Ramos (cell line): ENCODE results near the gene ALOX5AP.

ENCODE experiments used
- in situ Hi-C: fragments of 300-500 bp; cut with MboI; formaldehyde crosslinking; loops from one replicate; pipeline ENCODE4 v1.14.3; 2022; ENCODE audit warnings: low sequenced_read_pairs; ENCODE audit not compliant: unreplicated experiment

ALOX5AP gene

DNA sequence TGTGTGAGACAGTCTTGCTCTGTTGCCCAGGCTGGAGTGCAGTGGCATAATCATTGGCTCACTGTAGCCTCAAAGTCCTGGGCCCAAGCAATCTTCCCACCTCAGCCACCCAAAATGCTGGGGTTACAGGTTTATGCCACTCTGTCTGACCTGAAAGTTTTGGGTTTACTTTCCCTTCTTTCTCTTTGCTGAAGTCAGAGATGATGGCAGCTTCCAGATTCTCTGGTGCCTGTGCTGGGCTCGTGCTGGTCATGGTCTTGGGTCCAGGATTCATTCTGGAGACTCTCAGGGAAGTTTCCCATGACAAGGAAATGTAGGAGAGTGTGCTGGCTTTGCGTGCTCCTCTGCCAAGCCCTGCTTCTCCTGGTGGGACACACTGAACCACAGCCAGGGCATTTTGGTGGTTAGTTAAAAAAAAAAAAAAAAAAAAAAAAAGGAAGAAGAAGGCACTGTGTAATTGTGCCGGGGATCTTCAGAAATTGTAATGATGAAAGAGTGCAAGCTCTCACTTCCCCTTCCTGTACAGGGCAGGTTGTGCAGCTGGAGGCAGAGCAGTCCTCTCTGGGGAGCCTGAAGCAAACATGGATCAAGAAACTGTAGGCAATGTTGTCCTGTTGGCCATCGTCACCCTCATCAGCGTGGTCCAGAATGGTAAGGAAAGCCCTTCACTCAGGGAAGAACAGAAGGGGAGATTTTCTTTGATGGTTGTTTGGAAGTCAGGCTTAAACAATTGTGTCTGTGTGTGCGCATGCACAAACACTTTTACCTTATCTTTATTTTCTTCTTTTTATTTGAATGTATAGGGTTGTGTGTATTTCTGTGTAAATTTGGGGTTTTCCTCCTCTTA is at the start of gene ALOX5AP:
ALOX5AP (plus strand) TSS at position 519 of the 847 bp plus-strand sequence; CDS start at position 582, 63 bp downstream.
- in situ Hi-C loops, result no loop called here

DNA sequence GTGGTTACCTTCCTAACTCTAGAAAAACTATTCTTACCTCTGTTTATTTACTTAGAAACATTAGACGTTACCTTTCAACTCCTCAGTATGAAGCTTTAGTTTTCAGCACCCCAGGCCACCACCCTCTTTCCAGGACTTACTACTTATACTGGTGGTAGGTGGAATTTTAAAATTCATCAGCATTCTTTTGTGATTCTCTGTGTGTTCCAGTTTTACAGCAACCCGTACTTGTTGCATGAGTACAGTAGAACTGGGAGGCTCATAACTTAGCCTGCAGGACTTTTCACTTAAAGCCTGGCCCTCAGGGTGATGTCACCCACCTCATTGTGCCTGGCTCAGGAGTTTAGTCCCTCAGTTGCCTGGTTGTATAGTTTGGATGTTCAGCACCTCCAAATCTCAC is 49.4 kb upstream of the ALOX5AP start:
- in situ Hi-C loops, result no loop called here

DNA sequence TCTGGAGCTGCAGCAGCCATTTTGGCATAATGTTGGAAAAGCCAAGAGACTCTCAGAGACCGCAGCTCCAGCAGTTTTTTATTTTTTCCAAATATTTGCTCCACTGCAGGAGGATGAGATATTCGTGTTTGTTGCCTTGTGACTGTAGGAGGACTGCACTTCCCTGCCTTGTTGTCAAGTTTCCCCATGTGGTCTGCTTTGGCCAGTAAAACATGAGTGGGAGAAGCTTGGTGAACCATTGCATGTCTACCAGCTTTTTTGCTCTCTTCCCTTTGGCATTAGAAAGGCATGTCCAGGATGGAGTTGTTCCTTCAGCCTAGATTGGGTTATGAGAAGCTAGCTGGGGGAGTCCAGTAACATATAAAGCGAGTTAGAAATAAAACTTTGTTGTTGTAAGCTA is 47.7 kb upstream of the ALOX5AP start:
- in situ Hi-C loops, result no loop called here

DNA sequence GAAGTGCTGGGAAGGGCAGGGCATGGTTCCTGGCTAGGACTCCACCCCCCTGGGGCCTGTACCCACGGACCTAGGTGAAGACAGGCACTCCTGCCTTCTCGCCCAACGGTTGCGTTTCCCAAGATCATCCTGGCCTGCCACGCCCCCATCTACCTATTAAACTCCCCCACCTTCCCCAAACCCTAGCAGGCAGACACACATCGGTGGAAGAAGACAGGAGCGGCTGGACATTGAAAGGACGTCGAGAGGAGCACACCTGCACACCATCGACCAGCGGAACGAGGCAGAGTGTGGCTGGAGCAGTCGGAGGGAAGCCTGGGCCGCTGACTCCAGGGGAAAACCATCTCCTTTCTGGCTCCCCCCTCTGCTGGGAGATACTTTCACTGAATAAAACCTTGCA is 45.6 kb upstream of the ALOX5AP start:
- in situ Hi-C loops, result no loop called here

- in situ Hi-C loops, result no loop called here
Measured at GRCh38 chr13:30690282-30691188, 44.8 kb upstream of the ALOX5AP start.

DNA sequence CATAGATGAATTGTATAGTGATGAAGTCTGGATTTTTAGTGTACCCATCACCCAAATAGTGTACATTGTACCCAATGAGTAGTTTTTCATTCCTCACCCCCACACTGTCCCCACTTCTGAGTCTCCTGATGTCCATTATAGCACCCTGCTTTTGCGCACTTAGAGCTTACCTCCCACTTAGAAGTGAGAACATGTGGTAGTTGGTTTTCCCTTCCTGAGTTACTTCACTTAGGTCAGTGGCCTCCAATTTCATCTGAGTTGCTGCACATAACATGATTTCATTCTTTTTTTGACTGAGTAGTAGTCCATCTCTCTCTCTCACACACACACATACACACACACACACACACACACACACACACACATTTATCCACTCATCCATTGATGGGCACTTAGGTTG is 43.2 kb upstream of the ALOX5AP start:
- in situ Hi-C loops, result no loop called here

DNA sequence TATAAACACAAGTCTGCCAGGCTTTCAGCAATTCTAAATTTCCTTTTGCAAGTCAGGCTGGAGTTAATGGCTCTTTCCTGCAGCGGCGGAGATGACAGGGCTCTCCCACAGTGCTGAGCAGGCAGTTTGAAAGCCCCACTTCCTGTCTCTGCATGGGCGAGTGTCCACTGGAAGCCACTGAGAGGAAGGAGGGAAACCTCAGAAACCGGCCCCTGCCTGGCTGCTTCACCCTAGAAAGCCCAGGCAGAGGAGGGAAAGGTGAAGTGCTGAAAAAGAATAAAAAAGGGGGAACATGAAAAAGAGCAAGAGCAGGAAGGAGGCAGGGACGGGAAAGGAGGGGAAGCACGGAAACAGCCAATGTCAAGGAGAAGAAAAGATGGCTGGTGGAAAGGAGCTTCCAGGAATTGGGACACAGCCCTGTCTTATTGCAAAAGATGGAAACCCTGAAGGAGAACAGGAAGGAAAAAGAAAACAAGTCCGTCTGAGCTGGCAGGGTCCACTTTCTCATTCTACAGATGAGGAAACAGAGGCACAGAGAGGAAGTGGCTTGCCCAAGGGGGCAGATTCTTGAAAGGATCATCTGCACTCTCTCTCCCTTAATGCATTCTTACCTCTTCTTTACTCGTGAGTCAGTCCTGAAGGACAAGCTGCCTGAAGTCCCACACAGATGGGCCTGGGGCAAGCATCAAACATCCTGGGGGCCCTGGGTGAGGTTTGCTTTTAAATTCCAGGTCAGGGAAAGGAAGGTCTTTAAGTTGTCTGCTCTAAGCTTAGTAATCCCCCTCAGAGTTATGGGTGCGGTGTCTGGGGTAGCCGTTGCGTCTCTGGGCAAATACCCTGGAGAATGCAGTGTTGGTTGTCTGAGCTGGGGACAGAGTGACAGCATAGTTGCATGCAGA is 38.8 kb upstream of the ALOX5AP start:
- in situ Hi-C loops, result no loop called here

DNA sequence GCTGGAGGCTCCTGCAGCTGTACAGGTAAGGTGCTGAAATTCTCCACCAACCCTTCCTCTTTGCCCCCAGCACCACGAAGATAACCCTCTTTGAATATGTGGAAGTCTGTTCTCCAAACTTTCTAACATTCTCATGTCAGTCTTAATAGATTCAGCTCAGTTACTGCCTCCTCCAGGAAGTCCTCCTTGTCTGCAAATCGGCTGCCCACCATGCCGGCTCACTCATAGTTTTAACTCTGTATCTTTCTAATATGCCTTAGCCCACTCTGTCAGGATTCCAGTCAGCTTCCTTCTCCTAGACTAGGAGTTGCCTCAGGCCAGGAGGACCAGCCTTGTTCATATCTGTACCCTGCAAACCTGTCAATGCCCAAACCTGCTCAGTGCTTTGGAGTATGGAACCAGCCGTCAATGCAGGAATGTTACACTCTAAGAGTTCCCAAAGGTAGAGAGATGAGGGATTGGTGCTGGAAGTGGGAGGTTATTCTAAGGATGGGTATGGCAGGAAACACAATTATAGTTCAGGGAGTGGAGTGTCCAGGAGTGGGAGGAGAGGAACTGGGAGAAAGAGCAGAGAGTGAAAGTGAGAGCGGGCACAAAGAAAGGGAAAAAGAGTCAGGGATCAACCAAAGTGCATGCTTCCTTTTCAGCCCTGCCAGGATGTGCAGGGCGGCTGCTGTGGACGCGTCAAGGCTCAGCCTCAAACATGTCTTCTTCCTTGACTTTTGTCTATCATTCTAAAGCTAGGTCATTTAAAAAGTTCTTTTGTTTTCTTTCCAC is 38.0 kb upstream of the ALOX5AP start:
- in situ Hi-C loops, result no loop called here

DNA sequence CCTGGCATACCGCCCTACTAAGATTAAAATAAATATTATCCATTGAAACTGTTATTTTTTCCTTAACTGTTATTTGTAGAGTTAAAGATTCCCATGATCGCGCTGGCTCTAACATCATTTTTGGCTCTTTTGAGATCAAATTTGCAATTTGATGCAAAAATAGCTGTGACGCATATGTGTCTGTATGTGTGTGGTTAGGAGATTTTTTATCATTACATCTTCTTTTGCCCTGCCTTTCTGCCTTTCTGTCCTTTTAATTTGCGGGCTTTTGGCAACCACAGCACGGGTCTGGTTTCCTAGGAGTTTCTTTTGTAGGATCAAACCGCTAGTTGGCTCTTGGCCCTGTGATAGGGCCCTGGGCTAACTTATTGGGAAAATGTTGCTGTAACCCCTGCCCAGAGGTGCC is 37.3 kb upstream of the ALOX5AP start:
- in situ Hi-C loops, result no loop called here

GRCh38 chr13:30698488-30699005 is 36.8 kb upstream of the ALOX5AP start:
- in situ Hi-C loops, result no loop called here

DNA sequence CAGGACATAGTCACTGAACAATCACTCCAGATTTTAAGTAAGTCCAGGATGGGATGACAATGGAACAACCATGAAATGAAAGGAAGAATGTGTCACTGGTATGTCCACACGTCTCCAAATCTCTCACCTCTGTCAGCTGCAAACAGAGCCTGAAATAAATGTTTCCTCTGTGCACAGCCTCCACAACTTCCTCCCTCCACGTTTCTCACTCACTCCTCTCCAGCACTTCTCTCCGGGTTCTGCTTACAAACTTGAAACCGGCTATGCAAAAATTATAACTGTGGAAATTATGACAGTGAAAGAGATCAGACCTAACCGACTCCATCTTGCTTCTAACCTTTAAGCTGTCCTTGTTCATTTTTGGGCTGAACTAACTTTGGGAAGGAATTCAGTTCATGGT is 35.0 kb upstream of the ALOX5AP start:
- in situ Hi-C loops, result no loop called here

- in situ Hi-C loops, result no loop called here
Measured at GRCh38 chr13:30702006-30702405, 33.3 kb upstream of the ALOX5AP start.

- in situ Hi-C loops, result no loop called here
Measured at GRCh38 chr13:30704596-30704995, 30.7 kb upstream of the ALOX5AP start.

DNA sequence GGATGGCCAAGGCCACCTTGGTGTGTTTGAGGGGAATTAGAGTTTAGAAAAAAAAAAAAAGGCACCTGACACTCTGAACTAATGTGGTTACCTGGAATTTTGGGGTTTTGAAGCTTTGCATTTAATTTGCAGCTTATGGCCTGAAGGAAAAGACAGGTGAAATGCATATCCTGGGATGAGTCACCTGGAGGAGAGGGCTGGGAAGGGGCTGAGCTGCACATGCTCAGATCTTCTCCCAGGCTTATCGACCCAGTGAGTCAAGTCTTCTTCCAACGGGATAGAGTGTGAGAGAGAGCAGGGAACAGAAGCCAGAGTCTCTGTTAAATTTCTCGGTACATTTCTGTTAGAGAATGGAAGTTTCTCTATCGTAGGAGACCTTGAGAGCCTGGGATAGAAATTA is 29.7 kb upstream of the ALOX5AP start:
- in situ Hi-C loops, result no loop called here

- in situ Hi-C loops, result no loop called here
Measured at GRCh38 chr13:30708541-30708940, 26.8 kb upstream of the ALOX5AP start.

DNA sequence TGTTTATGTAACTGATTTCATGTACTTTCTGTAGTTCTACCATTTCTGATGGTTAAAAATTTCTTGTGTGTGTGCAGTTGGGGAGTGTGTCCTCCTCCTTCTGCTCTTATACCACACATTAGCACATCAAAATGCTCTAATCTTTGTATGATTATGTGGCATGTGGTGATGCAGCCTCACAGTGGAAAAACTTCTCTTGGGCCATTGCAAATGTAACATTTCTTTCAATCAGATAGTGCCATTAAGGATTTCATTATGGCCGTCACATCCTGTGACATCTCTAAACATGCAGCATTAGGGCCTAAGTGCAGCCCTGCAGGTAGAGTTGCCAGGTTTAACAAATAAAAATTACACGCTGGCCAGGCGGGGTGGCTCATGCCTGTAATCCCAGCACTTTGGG is 24.9 kb upstream of the ALOX5AP start:
- in situ Hi-C loops, result no loop called here

- in situ Hi-C loops, result no loop called here
Measured at GRCh38 chr13:30711375-30711774, 24.0 kb upstream of the ALOX5AP start.

- in situ Hi-C loops, result no loop called here
Measured at GRCh38 chr13:30711837-30712236, 23.5 kb upstream of the ALOX5AP start.
